T-helper 22 cell (primary cell): Measurements from ENCODE around the gene TBCEL.

Experiments
- DNase-seq: peaks from one replicate; pipeline ENCODE4 v3.0.0-alpha.2; 2020; ENCODE audit warnings: low read depth

The TBCEL gene

GRCh38 chr11:121066623-121067022, 42.7 kb downstream of the TBCEL start:
- DNase-seq, result no peak

- no peak for DNase-seq
Measured at GRCh38 chr11:121067026-121067425, 43.1 kb downstream of the TBCEL start.

- DNase-seq, result no peak
Measured at GRCh38 chr11:121067453-121067852, 43.6 kb downstream of the TBCEL start.

GRCh38 chr11:121067962-121068647, 44.2 kb downstream of the TBCEL start:
- DNase-seq, result no peak

GRCh38 chr11:121068787-121069186, 44.9 kb downstream of the TBCEL start:
- no peak for DNase-seq

GRCh38 chr11:121070951-121071845, 47.3 kb downstream of the TBCEL start:
- DNase-seq, result no peak

- no peak for DNase-seq
Measured at GRCh38 chr11:121071846-121072450, 48.0 kb downstream of the TBCEL start.

GRCh38 chr11:121081321-121081720, 57.4 kb downstream of the TBCEL start:
- no peak for DNase-seq

GRCh38 chr11:121082219-121082618, 58.3 kb downstream of the TBCEL start:
- no peak for DNase-seq

GRCh38 chr11:121082670-121083069, 58.8 kb downstream of the TBCEL start:
- DNase-seq, result no peak

GRCh38 chr11:121086866-121087265, 63.0 kb downstream of the TBCEL start:
- DNase-seq, result no peak

- DNase-seq, result no peak
Measured at GRCh38 chr11:121089566-121089965, 65.7 kb downstream of the TBCEL start.

- no peak for DNase-seq
Measured at GRCh38 chr11:121090145-121090721, 66.3 kb downstream of the TBCEL start.

- DNase-seq, result no peak
Measured at GRCh38 chr11:121091492-121092152, 67.7 kb downstream of the TBCEL start.

GRCh38 chr11:121095561-121095960, 71.7 kb downstream of the TBCEL start:
- no peak for DNase-seq

- DNase-seq, result no peak
Measured at GRCh38 chr11:121099364-121099763, 75.5 kb downstream of the TBCEL start.

GRCh38 chr11:121099885-121100284, 76.0 kb downstream of the TBCEL start:
- DNase-seq, result no peak

GRCh38 chr11:121100943-121101342, 77.0 kb downstream of the TBCEL start, which contains the start of gene TECTA:
TSS of gene TECTA (plus strand) at chr11:121101243. CDS start at chr11:121102666, 1,423 bp downstream.
- DNase-seq, result no peak

GRCh38 chr11:121104312-121104762, 80.4 kb downstream of the TBCEL start:
- no peak for DNase-seq

- DNase-seq, result no peak
Measured at GRCh38 chr11:121105063-121105480, 81.2 kb downstream of the TBCEL start.

GRCh38 chr11:121105481-121106195, 81.7 kb downstream of the TBCEL start:
- no peak for DNase-seq
